Activated T-helper 1 cell treated with anti-CD3 and anti-CD28 coated beads, Interleukin-12 subunit alpha, Interleukin-12 subunit beta, Interleukin-2, Interleukin-4 antibody, amounts not matched to agents 30 ng/mL and 10 ng/mL and 1 ng/mL, durations not matched to agents 14 hours and 24 hours and 36 hours (primary cell): ENCODE data around the gene RAPGEF2. TPM values are rescaled to one million over a fixed set of nuclear protein-coding genes. Genes with fewer than 3 reads are reported as not detected.
A peak's percentile ranks its signal among the peaks of the same experiment; 100 is the strongest.
"Not testable (repeated sequence)": the region's sequence is repeated elsewhere in the genome, so short reads cannot be mapped to it uniquely, and the experiment has no call there.

ENCODE experiments used
- DNase-seq: peaks from one replicate; pipeline ENCODE4 v3.0.0; 2021; ENCODE audit warnings: low spot score
- H3K27ac Mint-ChIP-seq: one replicate; pipeline ENCODE4 v1.8.0; 2021; ENCODE audit warnings: mild to moderate bottlenecking, mixed read lengths
- H3K27me3 Mint-ChIP-seq: one replicate; pipeline ENCODE4 v1.8.0; 2022; ENCODE audit warnings: mild to moderate bottlenecking, moderate library complexity, mixed read lengths; ENCODE audit not compliant: insufficient read depth
- H3K36me3 Mint-ChIP-seq: one replicate; pipeline ENCODE4 v1.8.0; 2021; ENCODE audit warnings: low read depth, mixed read lengths
- H3K4me1 Mint-ChIP-seq: one replicate; pipeline ENCODE4 v1.8.0; 2021; ENCODE audit warnings: low read depth, mixed read lengths
- H3K4me3 Mint-ChIP-seq: one replicate; pipeline ENCODE4 v1.8.0; 2021; ENCODE audit warnings: mild to moderate bottlenecking, moderate library complexity, mixed read lengths
- H3K9me3 Mint-ChIP-seq: one replicate; pipeline ENCODE4 v1.8.0; 2021; ENCODE audit warnings: mixed read lengths
- intact Hi-C: fragments of 100-400 bp; cut with micrococcal nuclease; formaldehyde crosslinking; loops from one replicate; pipeline ENCODE4 v1.15.1; 2024
- total RNA-seq: library from RNA; stranded (reverse); gene quantifications from 2 replicates; pipeline ENCODE4 v1.2.3, GENCODE V29; 2022

RAPGEF2 gene, protein sequence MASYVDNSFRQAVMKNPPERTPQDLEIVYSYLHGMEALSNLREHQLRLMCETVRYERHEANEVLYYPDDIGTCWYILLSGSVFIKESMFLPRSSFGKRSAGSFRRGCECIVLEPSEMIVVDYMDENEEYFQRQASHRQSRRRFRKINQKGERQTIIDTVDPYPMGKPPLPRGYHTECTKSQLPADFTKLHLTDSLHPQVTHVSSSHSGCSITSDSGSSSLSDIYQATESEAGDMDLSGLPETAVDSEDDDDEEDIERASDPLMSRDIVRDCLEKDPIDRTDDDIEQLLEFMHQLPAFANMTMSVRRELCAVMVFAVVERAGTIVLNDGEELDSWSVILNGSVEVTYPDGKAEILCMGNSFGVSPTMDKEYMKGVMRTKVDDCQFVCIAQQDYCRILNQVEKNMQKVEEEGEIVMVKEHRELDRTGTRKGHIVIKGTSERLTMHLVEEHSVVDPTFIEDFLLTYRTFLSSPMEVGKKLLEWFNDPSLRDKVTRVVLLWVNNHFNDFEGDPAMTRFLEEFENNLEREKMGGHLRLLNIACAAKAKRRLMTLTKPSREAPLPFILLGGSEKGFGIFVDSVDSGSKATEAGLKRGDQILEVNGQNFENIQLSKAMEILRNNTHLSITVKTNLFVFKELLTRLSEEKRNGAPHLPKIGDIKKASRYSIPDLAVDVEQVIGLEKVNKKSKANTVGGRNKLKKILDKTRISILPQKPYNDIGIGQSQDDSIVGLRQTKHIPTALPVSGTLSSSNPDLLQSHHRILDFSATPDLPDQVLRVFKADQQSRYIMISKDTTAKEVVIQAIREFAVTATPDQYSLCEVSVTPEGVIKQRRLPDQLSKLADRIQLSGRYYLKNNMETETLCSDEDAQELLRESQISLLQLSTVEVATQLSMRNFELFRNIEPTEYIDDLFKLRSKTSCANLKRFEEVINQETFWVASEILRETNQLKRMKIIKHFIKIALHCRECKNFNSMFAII (N-terminal part only)
- 27.5 and 28.3 TPM in 2 replicates for total RNA-seq

GRCh38 chr4:159102622-159103383 is at the start of gene RAPGEF2:
Gene RAPGEF2, plus strand, starts transcription at chr4:159103079. Its CDS starts 1,084 bp downstream, at chr4:159104163.
- peak within 1 kb of the TSS; percentile 85 for H3K4me3 Mint-ChIP-seq
- H3K4me1 Mint-ChIP-seq = peaks cover 61% of the 10 kb centered on the region
- H3K36me3 Mint-ChIP-seq = peaks cover 7% of the 10 kb centered on the region
- H3K27ac Mint-ChIP-seq = peak within 1 kb of the TSS; percentile 93
- H3K9me3 Mint-ChIP-seq = no peaks in the 10 kb centered on the region
- DNase-seq = peak; percentile 86
- intact Hi-C loops = loop anchor here (1.0 to 10.0 kb wide), 6 partner anchors 24 to 431 kb away; partner anchors contain the start of genes ETFDH and PPID
- peaks cover 7% of the 10 kb centered on the region for H3K27me3 Mint-ChIP-seq

- Mint-ChIP-seq H3K4me3 (no peak overlapping the region), H3K36me3 (no peaks in the 10 kb centered on the region), H3K27me3 (peaks cover 8% of the 10 kb centered on the region), H3K9me3 (no peaks in the 10 kb centered on the region), H3K4me1 (peaks cover 12% of the 10 kb centered on the region), H3K27ac (no peak overlapping the region)
- DNase-seq = no peak
- intact Hi-C loops = no loop called here
Observed at GRCh38 chr4:159055833-159056232, 47.0 kb upstream of the RAPGEF2 start.

DNA sequence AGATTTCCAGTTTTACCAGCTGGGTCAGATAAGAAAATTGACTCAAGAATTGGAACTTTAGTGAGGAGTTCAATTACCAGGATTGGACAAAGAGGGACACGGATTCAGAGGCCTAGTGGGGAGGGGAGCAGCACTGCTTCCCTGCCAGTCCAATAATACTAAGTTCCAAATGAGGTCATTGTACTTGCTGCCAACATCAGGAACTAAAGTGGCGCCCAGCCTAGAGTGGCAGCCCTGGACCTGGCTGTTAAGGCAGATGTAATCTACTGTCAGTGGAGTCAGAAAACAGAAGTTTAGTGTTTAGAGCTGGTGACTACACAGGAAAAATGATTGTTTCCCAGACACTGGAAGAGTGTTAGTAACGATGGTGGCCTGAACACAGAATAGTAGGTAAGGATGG is 42.7 kb upstream of the RAPGEF2 start:
- Mint-ChIP-seq H3K4me1 (peaks cover 8% of the 10 kb centered on the region), H3K36me3 (no peaks in the 10 kb centered on the region), H3K27me3 (peaks cover 5% of the 10 kb centered on the region), H3K9me3 (no peaks in the 10 kb centered on the region), H3K27ac (no peak overlapping the region), H3K4me3 (no peak overlapping the region)
- no peak for DNase-seq
- intact Hi-C loops = no loop called here

- no peak for DNase-seq
- Mint-ChIP-seq H3K36me3 (no peaks in the 10 kb centered on the region), H3K4me1 (peaks cover 8% of the 10 kb centered on the region), H3K4me3 (no peak overlapping the region), H3K27ac (peak overlapping the region; percentile 46), H3K27me3 (no peaks in the 10 kb centered on the region), H3K9me3 (no peaks in the 10 kb centered on the region)
- intact Hi-C loops = no loop called here
Observed at GRCh38 chr4:159062381-159062780, 40.5 kb upstream of the RAPGEF2 start.

DNA sequence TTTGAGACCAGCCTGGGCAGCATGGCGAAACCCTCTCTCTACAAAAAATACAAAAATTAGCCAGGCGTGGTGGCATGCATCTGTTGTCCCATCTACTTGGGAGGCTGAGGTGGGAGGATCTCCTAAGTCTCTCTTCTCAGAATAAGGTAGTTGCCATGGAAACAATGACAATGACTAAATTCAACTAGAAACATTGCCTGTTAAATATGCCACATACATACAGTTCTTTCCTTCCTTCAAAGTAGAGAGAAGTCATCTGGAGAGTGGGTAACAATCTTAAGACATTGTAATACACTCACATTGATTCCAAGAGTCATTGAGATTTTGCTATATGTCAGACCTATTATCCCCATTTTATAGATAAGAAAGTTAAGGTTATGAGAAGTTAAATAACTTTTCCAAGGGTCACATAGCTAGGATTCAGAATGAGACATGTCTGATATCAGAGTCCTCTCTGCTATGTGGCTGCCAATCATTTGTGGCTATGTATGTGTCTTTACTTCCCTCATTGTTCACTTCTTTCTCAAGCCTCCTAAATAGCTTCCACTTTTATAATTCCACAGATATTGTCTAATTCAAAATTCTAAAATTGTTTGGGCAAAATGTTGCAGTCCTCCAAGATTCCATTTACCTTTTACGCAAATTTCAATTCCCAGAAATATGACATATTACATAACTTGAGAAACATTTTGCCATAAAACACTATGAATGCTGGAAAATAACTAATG is 37.2 kb upstream of the RAPGEF2 start:
- Mint-ChIP-seq H3K36me3 (no peaks in the 10 kb centered on the region), H3K9me3 (no peaks in the 10 kb centered on the region), H3K27me3 (no peaks in the 10 kb centered on the region), H3K4me1 (peaks cover 8% of the 10 kb centered on the region), H3K4me3 (no peak overlapping the region), H3K27ac (no peak overlapping the region)
- DNase-seq = no peak
- intact Hi-C loops = loop anchor here (2.0 kb wide), 1 partner anchor 13 kb away; no protein-coding TSS in a partner anchor

GRCh38 chr4:159068139-159068538 is 34.7 kb upstream of the RAPGEF2 start:
- H3K27ac Mint-ChIP-seq, intact Hi-C loops: not testable (repeated sequence)

GRCh38 chr4:159069922-159070321 is 33.0 kb upstream of the RAPGEF2 start:
- Mint-ChIP-seq H3K4me1 (peaks cover 17% of the 10 kb centered on the region), H3K27ac (no peak overlapping the region), H3K4me3 (no peak overlapping the region), H3K36me3 (no peaks in the 10 kb centered on the region), H3K27me3 (no peaks in the 10 kb centered on the region), H3K9me3 (no peaks in the 10 kb centered on the region)
- intact Hi-C loops = no loop called here
- DNase-seq = no peak

More at GRCh38 chr4:159068139-159068538, 34.7 kb upstream of the RAPGEF2 start:
- not testable (repeated sequence) for H3K9me3 Mint-ChIP-seq, H3K36me3 Mint-ChIP-seq, H3K27me3 Mint-ChIP-seq, H3K4me3 Mint-ChIP-seq, DNase-seq
- peaks cover 12% of the 10 kb centered on the region for H3K4me1 Mint-ChIP-seq

DNA sequence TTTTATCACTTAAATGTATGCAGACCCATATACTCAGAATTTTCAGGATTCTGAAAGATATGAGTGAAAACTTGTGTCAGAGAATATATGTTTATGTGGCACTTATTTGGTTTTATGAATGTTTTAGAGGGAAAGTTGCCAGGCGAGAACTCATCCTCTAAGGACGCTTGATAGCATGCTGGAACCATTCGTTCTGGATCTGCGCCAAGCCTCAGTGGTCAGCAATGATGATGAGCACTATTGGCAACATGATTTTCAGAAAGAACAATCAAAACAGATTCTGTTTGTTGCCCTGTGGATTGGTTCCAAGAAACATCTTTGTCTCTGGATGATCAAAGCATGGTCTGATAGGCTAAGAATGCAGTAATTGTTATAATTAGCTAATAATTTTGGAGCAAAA is 32.1 kb upstream of the RAPGEF2 start:
- intact Hi-C loops = no loop called here
- Mint-ChIP-seq H3K27me3 (no peaks in the 10 kb centered on the region), H3K27ac (no peak overlapping the region), H3K4me1 (peaks cover 19% of the 10 kb centered on the region), H3K4me3 (no peak overlapping the region), H3K9me3 (no peaks in the 10 kb centered on the region), H3K36me3 (no peaks in the 10 kb centered on the region)
- no peak for DNase-seq

DNA sequence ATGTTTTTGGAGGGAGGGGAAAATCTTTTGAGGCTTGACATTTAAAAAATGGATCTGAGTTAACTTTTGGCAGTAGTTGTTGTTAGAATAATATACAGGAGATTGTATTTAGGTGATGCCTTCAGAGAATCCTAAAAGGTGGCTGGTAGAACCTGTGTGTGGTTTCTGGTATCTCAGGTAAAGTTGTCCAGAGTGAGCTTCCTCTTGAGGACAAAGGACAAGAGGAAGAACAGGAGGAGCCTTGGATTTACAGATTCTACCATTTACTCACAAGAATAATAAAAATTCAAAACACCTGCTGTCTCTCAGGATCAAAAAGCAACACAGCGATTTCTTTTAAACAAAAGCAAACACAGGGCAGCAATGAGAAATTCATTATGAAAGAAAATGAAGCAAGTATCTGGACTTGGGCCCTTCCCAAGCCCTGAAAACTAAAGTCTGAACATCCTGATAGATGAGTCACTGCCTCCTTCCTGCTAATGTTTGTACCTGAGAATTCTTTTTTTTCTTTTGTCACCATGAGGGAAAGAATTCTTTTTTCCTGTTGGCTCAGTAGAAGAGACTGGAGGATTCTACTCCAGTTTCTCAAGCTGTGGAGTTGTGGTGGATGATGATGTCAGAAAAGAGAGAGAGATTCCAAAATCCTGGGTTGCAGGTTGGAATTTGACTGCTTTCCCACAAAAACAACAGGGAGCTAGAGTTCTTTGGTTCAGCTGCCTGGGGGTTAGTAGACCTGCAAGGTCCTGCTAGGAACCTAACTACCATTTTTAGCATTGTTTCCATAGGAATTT is 31.5 kb upstream of the RAPGEF2 start:
- Mint-ChIP-seq H3K36me3 (no peaks in the 10 kb centered on the region), H3K4me1 (peaks cover 19% of the 10 kb centered on the region), H3K9me3 (no peaks in the 10 kb centered on the region), H3K27ac (no peak overlapping the region), H3K27me3 (no peaks in the 10 kb centered on the region), H3K4me3 (no peak overlapping the region)
- intact Hi-C loops = no loop called here
- DNase-seq = no peak

DNA sequence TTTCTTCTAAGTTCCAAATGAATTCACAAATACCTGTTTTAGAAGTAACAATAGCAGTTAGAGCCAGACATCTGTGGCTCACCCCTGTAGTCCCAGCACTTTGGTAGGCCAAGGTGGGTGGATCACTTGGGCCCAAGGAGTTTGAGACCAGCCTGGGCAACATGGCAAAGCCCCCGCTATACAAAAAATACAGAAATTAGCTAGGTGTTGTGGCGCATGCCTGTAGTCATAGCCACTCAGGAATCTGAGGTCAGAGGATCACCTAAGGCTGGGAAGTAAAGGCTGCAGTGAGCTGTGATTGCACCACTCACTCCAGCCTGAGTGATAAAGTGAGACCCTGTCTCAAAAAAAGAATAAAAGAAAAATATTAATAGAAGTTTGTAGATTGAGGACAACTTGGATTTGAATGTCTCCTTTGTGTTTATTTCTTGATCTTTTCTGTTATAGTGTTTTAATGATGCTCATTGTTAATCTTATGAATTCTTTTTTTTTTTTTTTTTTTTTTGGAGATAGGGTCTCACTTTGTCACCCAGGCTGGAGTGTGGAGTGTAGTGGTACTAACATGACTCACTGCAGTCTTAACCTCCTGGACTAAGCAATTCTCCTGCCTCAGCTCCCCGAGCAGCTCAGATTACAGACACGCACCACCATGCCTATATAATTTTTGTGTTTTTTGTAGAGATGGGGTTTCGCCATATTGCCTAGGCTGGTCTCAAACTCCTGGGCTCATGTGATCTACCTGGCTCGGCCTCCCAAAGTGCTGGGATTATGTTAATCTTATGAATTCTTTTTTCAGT is 30.7 kb upstream of the RAPGEF2 start:
- no peaks in the 10 kb centered on the region for H3K36me3 Mint-ChIP-seq
- H3K27ac Mint-ChIP-seq = no peak overlapping the region
- no peaks in the 10 kb centered on the region for H3K9me3 Mint-ChIP-seq
- H3K4me3 Mint-ChIP-seq = no peak overlapping the region
- intact Hi-C loops = no loop called here
- H3K4me1 Mint-ChIP-seq = peaks cover 20% of the 10 kb centered on the region
- no peaks in the 10 kb centered on the region for H3K27me3 Mint-ChIP-seq
- no peak for DNase-seq

DNA sequence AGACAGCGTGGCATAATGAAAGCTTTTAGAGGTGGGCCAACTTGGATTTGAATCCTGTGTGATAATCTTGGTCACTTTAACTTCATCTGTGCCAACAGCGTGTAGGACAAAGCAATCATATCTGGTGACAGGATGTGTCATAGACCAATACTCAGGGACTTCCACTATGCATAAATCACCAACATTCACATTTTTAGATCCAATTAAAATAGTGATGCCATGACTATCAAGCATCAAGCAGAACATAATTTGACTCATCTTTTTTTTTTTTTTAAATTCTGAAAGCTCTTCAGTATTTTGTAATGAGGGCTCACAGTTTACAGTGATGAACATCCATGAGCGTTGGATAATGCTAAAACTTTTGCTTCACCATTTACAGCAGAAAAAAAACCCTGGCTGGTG is 27.3 kb upstream of the RAPGEF2 start:
- peaks cover 36% of the 10 kb centered on the region for H3K4me1 Mint-ChIP-seq
- no peaks in the 10 kb centered on the region for H3K36me3 Mint-ChIP-seq
- H3K27ac Mint-ChIP-seq = no peak overlapping the region
- intact Hi-C loops = loop anchor here (5.0 kb wide), 2 partner anchors 308 to 353 kb away; partner anchors contain the start of genes FNIP2 and PPID
- H3K9me3 Mint-ChIP-seq = no peaks in the 10 kb centered on the region
- no peak for DNase-seq
- H3K4me3 Mint-ChIP-seq = no peak overlapping the region
- no peaks in the 10 kb centered on the region for H3K27me3 Mint-ChIP-seq
